HG02571 (cell line): Measurements from ENCODE around the gene KCNK3.
"Not testable (repeated sequence)": the region's sequence is repeated elsewhere in the genome, so short reads cannot be mapped to it uniquely, and the experiment has no call there.

Experiments used
- ATAC-seq: cut with Tn5 transposase; IDR thresholded peaks from one replicate; pipeline ENCODE4 v1.9.1; 2021; ENCODE audit warnings: mild to moderate bottlenecking, moderate library complexity; ENCODE audit not compliant: unreplicated experiment

The KCNK3 gene

GRCh38 chr2:26665296-26665695 lies 27.2 kb upstream of the KCNK3 start:
- not testable (repeated sequence) for ATAC-seq

GRCh38 chr2:26666671-26667070 lies 25.9 kb upstream of the KCNK3 start:
- ATAC-seq, result no peak

- ATAC-seq, result no peak
Measured at GRCh38 chr2:26668041-26668440, 24.5 kb upstream of the KCNK3 start.

DNA sequence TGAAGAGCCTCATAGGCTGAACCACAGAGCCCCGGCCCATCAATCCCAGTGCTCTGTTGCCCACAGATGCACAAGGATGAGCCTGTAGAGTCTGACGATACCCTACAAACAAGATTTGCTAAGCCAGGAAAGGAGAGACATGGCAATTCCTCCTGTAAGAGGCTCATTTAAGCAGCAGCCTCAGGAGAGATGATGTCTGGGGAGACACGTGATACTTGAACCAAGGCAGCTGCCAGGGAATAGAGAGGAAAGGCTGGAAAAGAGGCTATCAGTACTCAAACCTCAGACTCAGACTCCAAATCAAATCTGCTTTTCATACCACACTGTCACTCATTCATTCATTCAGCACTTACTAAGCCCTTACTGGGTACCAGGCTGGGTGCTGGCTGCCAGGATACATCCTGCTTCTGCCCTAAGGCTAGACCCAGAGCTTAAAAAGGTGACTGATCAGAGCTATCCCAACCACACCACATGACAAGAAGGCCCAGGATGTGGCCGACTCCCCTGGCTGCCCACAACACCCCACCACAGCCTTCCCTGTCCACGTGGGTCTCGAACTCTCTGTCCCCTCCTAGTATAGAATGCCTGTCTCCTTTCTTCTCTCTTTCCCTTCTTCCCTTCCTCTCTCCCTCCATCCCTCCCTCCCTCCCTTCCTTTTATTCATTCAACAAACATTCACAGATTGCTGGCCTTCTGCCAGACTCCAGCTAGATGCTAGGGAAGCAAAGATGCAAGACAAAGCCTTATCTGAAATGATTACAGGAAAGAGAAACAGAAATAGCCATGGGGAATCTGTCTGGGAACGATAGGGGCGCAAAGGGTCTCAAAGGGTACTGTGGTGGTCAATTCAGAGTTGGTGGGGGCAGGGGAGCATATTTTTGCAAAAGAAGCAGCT lies 23.4 kb upstream of the KCNK3 start:
- ATAC-seq, result no peak

DNA sequence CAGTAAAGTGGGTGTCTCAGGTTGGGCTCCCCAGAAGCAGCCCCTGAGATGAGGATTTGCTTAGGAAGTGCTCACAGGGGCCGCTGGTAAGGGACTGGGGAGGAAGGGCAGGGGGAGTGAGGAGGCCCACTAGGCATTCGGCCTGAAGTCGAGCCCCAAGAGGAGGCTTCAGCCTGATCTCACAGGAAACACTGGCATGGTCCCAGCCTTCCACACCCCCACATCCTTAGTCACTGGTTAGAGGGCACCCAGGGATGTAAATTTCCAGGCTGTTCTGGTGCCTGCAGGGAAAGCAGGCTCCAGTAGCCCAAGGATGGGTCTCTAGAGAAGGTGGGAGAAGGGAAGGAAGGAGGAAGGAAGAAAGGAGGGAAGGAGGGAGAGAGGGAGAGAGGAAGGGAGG lies 22.4 kb upstream of the KCNK3 start:
- ATAC-seq, result no peak

DNA sequence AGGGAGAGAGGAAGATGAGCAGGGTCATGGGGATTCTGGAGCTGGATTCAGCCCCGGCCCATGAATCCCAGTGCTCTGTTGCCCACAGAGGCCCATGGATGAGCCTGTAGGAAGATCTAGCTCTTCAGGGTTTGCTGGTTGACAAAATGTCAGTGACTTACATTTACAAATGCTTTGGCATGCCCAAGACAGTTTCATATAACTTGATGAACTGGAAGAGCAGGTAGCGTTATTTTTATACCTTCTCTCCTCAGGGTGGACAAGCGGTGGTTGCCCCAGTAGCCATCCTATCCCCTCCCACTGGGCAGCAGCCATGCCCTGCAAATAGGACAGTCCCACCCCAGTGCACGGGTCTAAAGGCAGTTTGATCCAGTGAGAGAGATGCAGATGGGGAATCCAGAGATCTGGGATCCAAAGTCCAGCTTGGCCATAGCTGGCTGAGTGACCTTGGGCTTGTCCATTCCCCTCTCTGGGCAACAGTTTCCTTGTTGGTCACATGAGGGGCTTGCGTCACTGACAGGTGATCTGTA lies 21.5 kb upstream of the KCNK3 start:
- no peak for ATAC-seq

- ATAC-seq, result no peak
Measured at GRCh38 chr2:26671691-26672090, 20.8 kb upstream of the KCNK3 start.

GRCh38 chr2:26672112-26672817 lies 20.3 kb upstream of the KCNK3 start:
- no peak for ATAC-seq

DNA sequence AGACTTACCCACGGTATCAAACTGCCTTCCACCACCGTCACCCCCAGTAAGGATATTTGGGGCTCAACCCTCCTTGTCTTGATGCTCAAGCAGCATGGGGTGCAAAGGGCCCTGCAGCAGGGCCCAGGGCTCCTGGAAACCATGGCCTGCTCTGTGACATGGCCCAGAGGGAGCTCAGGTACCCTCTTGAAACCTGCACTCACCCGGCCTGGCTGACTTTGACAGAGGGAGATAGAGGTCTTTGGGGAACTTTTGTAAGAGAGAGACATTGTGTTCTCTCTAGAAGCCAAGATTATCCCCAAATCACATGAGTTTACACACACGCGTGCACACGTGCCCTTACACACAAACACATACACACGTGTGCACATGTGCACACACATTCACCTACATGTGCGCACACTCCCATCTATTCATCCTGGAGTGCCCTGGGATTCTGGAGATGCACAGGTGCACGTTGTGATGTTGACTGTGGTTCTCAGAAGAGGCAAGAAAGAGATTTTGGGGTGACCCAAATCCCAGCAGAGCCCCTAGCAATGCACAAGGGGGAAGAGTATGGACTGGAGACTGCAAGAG lies 19.6 kb upstream of the KCNK3 start:
- no peak for ATAC-seq

DNA sequence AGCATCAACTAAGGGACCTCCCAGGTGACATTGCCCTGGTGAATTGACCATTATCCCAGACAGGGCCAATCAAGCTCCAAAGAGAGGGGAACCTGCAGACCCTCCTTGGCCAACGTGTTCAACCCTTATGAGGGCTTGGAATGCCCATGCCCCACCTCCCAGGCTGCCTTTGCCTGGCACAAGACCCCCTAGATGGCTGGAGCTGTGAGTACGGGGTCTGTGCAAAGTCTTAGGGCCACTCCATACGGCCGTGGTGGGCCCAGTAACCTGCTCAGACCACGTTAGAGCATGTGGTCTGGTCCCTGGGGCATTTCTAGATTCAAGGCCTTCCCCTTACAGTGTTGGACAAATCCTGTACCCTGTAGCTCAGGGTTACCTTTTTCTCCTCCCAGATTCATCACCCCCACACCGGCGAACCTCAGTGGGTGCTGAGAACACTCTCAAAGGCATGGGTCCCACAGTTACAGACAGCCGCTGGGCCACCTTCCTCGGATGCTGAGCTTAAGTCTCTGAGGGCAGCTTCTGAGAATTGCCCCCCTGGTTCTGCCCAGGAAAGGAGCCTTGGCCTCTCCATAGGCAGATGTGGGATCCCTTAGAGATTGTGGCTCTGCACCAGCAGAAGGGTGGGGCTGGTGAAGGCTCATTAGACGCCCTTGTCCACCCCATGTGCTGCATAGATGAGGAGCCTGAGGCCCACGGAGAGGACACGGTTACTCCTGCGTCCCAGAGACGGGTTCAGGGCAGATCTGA lies 18.3 kb upstream of the KCNK3 start:
- no peak for ATAC-seq

DNA sequence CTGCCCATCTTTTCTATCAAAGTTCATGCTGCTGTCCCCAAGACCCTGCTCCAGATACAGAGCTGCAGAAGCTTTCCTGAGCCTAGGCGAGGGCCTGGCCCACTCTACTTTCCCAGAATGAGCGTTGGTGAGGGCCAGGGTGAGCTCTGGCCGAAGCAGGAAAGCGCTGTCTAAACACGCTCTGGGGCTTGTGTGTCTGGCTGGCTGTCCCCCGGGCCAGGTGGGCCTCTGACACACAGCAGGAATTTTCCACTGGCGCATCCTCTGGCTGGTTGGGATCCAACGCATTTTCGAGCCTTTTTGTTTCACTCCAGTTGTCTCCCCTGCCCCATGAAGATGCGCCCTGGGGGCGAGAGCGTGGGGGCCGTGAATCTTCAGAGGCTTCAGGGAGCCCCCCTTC lies 17.8 kb upstream of the KCNK3 start:
- no peak for ATAC-seq

GRCh38 chr2:26675651-26676255 lies 16.8 kb upstream of the KCNK3 start:
- no peak for ATAC-seq

DNA sequence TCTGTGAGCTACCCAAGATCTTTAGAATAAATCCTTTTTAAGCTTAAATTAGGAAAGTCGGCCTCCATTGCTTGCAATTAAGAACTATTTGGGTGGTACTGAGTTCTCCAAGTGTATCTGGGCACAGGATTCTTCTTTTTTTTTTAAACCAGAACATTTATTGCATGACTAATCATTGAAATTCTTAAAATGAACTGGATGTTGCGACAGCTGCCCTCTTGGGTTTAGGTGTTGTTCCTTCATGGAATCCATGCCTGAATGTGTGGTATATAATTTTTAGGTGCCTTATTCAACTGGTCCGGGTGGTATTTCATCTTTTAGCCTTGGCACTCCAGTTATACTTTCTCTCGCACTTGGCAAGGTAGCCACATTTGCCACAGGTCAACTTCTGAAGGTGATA lies 14.5 kb upstream of the KCNK3 start:
- no peak for ATAC-seq

DNA sequence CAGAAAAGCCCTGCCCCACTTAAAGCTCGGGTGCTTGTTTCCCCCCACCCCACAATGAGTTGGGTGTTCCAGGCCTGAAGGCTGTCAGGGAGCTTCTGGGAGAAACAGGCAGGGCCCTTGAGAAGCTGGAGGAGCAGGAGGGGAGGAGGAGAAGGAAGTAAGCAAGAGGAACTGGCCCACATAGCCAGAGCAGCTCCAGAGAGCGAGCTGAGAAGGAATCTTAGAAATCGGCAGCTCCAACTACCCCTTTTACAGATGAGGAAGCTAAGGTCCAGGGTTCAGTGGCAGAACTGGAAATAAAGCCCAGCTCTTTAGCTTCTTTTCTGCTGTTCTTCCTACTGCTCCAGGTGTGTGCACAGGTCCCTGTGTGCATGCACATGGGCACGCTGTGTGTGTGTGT lies 12.7 kb upstream of the KCNK3 start:
- no peak for ATAC-seq

DNA sequence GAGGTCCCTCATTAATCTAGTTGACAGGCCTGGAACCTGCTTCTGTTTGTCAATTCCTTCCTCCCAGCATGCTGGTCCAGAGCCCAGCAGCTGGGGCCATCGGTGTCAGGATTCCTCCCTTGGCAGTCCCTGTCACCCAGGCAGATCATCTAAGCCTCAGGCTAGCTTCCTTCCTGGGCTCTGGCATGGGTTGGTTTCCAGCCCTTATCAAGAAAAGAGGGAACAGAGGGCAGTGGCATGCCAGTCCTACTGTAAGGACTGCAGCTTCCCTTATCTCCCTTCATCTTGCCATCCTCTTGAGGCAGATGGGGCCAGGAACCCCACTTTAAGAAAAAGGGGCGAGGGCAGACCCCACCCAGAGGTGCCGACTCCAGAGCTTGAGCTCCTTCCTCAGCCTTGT lies 10.9 kb upstream of the KCNK3 start:
- ATAC-seq, result no peak

DNA sequence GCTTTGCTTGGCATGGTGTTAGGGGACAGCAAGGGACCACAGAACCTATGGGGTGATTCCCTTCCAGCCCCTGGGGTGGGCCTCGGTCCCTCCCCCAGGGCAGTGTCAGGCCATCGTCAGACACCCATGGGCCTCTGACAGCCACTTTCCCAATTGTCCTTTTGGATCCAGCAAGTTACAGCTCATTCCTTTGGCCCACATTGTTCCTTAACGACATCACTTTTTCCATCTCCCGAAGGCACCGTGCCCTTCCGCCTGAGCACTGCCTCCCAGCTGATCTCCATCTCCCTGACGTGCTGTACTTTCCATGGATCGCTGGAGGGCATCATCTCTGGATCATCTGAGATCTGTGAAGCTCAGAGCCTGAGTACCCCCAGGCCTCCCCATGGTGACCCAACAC lies 10.4 kb upstream of the KCNK3 start:
- ATAC-seq, result no peak

DNA sequence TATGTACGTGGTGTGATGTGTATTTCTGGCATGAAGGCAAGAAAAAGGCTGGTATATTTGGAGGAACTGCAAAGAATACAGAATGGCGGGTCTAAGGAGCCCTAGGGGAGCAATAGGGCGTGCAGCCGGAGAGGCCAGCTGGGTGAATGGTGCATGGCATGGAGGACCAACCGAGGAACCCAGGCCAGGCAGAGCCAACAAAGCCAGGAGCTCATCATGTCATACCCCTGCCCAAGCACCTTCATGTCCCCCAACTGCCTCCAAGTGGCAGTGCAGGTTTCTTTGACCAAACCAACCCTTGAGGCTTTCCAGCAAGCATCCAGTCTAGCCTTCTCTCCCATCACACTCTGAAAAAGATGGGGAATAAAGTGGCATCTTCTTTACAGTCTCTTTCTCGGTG lies 8.9 kb upstream of the KCNK3 start:
- ATAC-seq, result no peak

- no peak for ATAC-seq
Measured at GRCh38 chr2:26685341-26685740, 7.2 kb upstream of the KCNK3 start.

DNA sequence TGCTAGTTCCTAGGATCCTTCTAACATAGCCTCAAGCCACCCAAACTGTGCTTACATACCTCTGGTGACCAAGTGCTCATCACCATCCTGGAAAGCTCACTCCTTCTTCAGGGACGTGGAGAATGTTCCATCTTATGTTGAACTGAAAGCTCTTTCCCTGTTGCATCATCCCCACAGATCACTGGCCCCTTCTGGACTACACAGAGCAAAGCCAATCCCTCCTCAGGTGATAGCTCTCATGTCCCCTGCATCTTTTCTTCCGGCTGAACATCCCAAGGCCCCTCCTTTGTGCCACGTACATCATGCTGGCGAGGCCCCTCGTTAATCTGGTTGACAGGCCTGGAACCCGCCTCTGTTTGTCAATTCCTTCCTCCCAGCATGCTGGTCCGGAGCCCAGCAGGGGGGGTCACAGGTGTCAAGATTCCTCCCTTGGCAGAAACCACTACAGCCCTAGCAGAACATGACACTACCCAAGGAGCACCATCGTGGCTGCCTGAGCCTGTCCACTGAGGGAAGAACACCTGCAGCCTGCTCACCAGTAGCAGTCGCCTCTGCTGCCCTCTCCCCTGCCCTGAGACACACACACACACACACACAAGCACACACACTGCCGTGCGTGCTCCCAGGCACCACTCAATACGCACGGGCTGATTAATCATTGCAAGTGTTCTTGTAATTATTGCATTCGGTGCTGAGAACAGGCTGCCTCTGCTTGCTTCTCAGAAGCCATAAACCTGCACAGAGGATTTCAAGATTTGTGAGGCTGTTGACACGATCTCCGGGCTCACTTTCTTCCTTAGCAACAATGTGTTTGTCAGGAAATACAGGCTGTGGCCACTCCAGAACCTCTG lies 6.3 kb upstream of the KCNK3 start:
- no peak for ATAC-seq

DNA sequence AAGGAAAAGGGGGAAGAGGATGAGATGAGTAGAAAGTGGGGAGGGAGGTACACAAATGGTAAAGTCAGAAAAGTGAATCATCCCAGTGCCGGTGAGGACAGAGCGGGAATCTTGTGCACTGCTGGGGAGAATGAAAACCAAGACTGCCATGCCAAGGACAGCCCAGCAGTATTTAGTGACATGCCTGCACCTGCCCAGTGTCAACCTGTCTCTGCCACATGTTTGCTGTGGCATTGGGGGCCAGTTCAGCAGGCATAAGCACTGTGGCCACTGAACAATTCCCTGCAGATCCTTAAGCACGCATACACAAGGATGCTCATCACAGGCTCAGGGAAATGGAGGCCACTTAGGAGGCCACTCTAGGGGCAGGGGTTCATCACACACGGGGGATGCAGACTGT lies 5.2 kb upstream of the KCNK3 start:
- ATAC-seq, result no peak
